Neural cell (in vitro differentiated cells): ENCODE measurements around the gene TM9SF4.

Experiments used
- CTCF ChIP-seq: fragments of 450-650 bp; IDR thresholded peaks from 2 replicates; pipeline ENCODE4 v1.5.1; 2014; ENCODE audit warnings: antibody characterized with exemption, mild to moderate bottlenecking, moderate library complexity; ENCODE audit not compliant: poor library complexity, severe bottlenecking
- EP300 ChIP-seq: fragments of 450-650 bp; conservative IDR thresholded peaks from 2 replicates; pipeline ENCODE4 v1.6.1; 2014; ENCODE audit warnings: antibody characterized with exemption, mild to moderate bottlenecking, moderate library complexity; ENCODE audit not compliant: poor library complexity, severe bottlenecking

DNA sequence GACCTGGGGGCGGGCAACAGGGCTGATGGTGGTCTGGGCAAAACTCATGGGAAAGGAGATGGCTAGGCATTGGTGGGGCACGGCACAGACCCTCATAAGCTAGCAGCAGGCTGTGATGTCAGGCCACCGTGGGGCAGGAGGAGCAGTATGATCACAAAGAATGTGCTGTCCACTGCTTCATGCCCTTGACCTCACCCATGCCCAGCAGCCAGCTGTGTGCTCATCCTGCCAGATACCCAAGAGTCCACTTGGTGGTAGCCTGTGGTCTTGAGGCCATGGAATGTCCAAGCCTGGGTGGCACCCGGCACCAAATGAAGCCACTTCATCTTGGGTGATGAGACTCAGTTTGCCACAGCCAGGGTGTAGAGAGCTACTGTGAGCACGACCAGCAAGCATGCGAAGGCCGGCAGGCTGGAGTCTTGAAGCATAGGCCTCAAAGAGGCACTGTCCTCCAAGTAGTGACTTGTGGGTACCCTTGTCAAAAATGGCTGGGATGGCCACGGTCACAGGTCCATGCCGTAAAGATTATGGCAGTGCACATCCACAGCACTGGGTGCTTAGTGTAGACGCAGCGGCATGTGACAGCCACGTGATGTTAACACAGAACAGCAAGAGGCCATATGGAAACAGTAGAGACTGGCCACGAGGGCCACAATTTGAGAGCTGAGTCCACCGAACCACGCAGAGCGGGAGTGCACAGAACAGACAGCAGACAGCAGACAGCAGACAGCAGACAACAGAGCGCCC, 79.0 kb downstream of the TM9SF4 start:
- TF ChIP-seq EP300 (no peak), CTCF (no peak)
